NCI-H748 (cell line): Measurements from ENCODE around the gene SLC1A2.

Experiments used
- DNase-seq: peaks from one replicate; lab custom pipeline; 2025; ENCODE audit not compliant: unreplicated experiment; lab: John Stamatoyannopoulos, UW

SLC1A2 gene

GRCh38 chr11:35377262-35377661 is 42.1 kb downstream of the SLC1A2 start:
- DNase-seq, result no peak

- no peak for DNase-seq
These were observed 42.7 kb downstream of the SLC1A2 start for GRCh38 chr11:35376613-35377012.

- no peak for DNase-seq
These were observed 43.2 kb downstream of the SLC1A2 start for GRCh38 chr11:35376118-35376510.

GRCh38 chr11:35375332-35376117 is 43.8 kb downstream of the SLC1A2 start:
- no peak for DNase-seq

- no peak for DNase-seq
These were observed 45.9 kb downstream of the SLC1A2 start for GRCh38 chr11:35373284-35373933.

- DNase-seq, result no peak
These were observed 46.6 kb downstream of the SLC1A2 start for GRCh38 chr11:35372565-35373283.

GRCh38 chr11:35367491-35367890 is 51.9 kb downstream of the SLC1A2 start:
- no peak for DNase-seq

GRCh38 chr11:35366798-35367197 is 52.6 kb downstream of the SLC1A2 start:
- no peak for DNase-seq

- no peak for DNase-seq
These were observed 53.4 kb downstream of the SLC1A2 start for GRCh38 chr11:35365961-35366360.

- DNase-seq, result no peak
These were observed 54.0 kb downstream of the SLC1A2 start for GRCh38 chr11:35365395-35365794.

GRCh38 chr11:35363854-35364780 is 55.2 kb downstream of the SLC1A2 start:
- DNase-seq, result peak; percentile 13

GRCh38 chr11:35363246-35363801 is 56.0 kb downstream of the SLC1A2 start:
- DNase-seq, result no peak

- no peak for DNase-seq
These were observed 56.8 kb downstream of the SLC1A2 start for GRCh38 chr11:35362521-35362980.

GRCh38 chr11:35360055-35360530 is 59.3 kb downstream of the SLC1A2 start:
- no peak for DNase-seq

GRCh38 chr11:35359321-35360054 is 59.9 kb downstream of the SLC1A2 start:
- peak; percentile 17 for DNase-seq

GRCh38 chr11:35358391-35358790 is 61.0 kb downstream of the SLC1A2 start:
- no peak for DNase-seq

- no peak for DNase-seq
These were observed 61.4 kb downstream of the SLC1A2 start for GRCh38 chr11:35357923-35358322.

- DNase-seq, result no peak
These were observed 64.1 kb downstream of the SLC1A2 start for GRCh38 chr11:35355102-35355749.

GRCh38 chr11:35354644-35355043 is 64.7 kb downstream of the SLC1A2 start:
- DNase-seq, result no peak
